Adrenal gland (tissue), 12 donors: Measurements from ENCODE around the gene MAD1L1. TPM values are rescaled to one million over a fixed set of nuclear protein-coding genes. Genes with fewer than 3 reads are reported as not detected.

ENCODE experiments used
- DNase-seq, 7 donors: peaks; one replicate each; pipeline ENCODE4 v3.0.0-alpha.2; 2019 to 2020
- H3K27ac ChIP-seq, 5 donors: fragments of 200-600 bp; sonication (generic) in 4 of 5; 1 replicate in 3 of 5; 2 replicates in 2 of 5; pipeline versions ENCODE4 v1.5.1 to v1.8.0; 2016 to 2020; ENCODE audit warnings: mild to moderate bottlenecking in 1 of 5
- H3K27me3 ChIP-seq: fragments of 200-600 bp; 2 replicates; pipeline ENCODE4 v1.8.0; 2021
- H3K36me3 ChIP-seq, 2 donors: fragments of 200-600 bp; replicated peaks in 1 of 2; 1 replicate in 1 of 2; 2 replicates in 1 of 2; pipeline versions ENCODE4 v1.5.1 to v1.8.0; 2018 to 2022
- H3K4me1 ChIP-seq, 2 donors: fragments of 200-600 bp; replicated peaks in 1 of 2; 1 replicate in 1 of 2; 2 replicates in 1 of 2; pipeline versions ENCODE4 v1.5.1 to v1.8.0; 2018 to 2021
- H3K4me3 ChIP-seq, 4 donors: fragments of 200-600 bp; sonication (generic) in 3 of 4; one replicate each; pipeline ENCODE4 v1.5.1; 2016 to 2018
- H3K9me3 ChIP-seq, 3 donors: fragments of 200-600 bp; sonication (generic) in 1 of 3; replicated peaks in 1 of 3; 1 replicate in 2 of 3; 2 replicates in 1 of 3; pipeline versions ENCODE4 v1.5.1 to v1.8.0; 2016 to 2021
- CTCF ChIP-seq, 6 experiments: fragments of 450-650 bp in 4 of 6; fragments of 200-600 bp in 2 of 6; sonication (generic) in 1 of 6; IDR thresholded peaks; 1 replicate in 5 of 6; 2 replicates in 1 of 6; pipeline versions ENCODE4 v1.5.1 to v1.8.0; 2016 to 2021; ENCODE audit warnings: antibody characterized with exemption in 6 of 6, mild to moderate bottlenecking in 2 of 6, moderate library complexity in 1 of 6
- POLR2A ChIP-seq, 2 donors: fragments of 450-650 bp; IDR thresholded peaks; one replicate each; pipeline ENCODE4 v1.6.1; 2017; ENCODE audit warnings: antibody characterized with exemption in 2 of 2, mild to moderate bottlenecking in 2 of 2, moderate library complexity in 1 of 2
- WGBS, 4 donors: extraction: QIAGEN DNeasy Blood & Tissue Kit in 2 of 4; methylation state at CpG; one replicate each; pipeline versions ENCODE4 v1.1.5 to v1.1.7; 2013 to 2017; 5-methylcytosine and 5-hydroxymethylcytosine counted together
- intact Hi-C, 2 donors: fragments of 100-400 bp; cut with DNase I; formaldehyde crosslinking; loops; one replicate each; pipeline versions ENCODE4 v1.14.1 to v1.15.0; 2022 to 2023
- polyA plus RNA-seq, 3 donors: library from polyadenylated mRNA; stranded (reverse); fragments of 200-250 nt in 2 of 3; fragments of 350-450 nt in 1 of 3; fragmentation: Illumina TruSeq in 1 of 3; extraction: RNeasy Lipid Tissue Mini Kit (QIAGEN cat#74804) in 1 of 3; gene quantifications; one replicate each; pipeline ENCODE4 v1.2.3, GENCODE V29; 2013 to 2014
- total RNA-seq, 9 donors: library from RNA; depleted of rRNA in 4 of 9; stranded (reverse); fragments of >200 nt in 4 of 9; fragments of 120-200 nt in 1 of 9; fragmentation: NEBNext Ultra II Directional in 1 of 9; extraction: Animal tissue kit (Norgen Biotek cat#: 25700) in 1 of 9; gene quantifications; one replicate each; pipeline versions ENCODE4 v1.1.0 to v1.2.4, GENCODE V29; 2013 to 2023
- donor health status: healthy with polysubstance abuse.
- donor health status: Bipolar disorder and iron deficiency.
- donor health status: DM: yes; HTN: yes; CAD: no.
- donor health status: DM: no; HTN: no; CAD: no.
- donor health status: DM: no; HTN: no; CAD: no.
- donor health status: DM: yes; HTN: yes; CAD: no.

The MAD1L1 gene
- total and polyA plus RNA-seq, 12 donors: 6.7 to 87.7 (median 28.9) TPM

- intact Hi-C loops: no loop called here
- no peak for DNase-seq
- 95 to 98% (median 96%) methylated on average over 7 of the region's 7 CpGs for WGBS, 4 donors
- Histone ChIP-seq H3K4me3 (no peak overlapping the region), H3K27me3 (no peaks in the 10 kb centered on the region), H3K4me1 (peaks cover 4 to 6% of the 10 kb centered on the region in 2 donors), H3K36me3 (no peaks in the 10 kb centered on the region), H3K9me3 (no peaks in the 10 kb centered on the region), H3K27ac (no peak overlapping the region)
- TF ChIP-seq POLR2A (IDR thresholded peaks at IDR 0.05): no peak
- TF ChIP-seq CTCF (IDR thresholded peaks at IDR 0.05): no peak
Measured at GRCh38 chr7:1922870-1923236, 309.9 kb downstream of the MAD1L1 start.

DNA sequence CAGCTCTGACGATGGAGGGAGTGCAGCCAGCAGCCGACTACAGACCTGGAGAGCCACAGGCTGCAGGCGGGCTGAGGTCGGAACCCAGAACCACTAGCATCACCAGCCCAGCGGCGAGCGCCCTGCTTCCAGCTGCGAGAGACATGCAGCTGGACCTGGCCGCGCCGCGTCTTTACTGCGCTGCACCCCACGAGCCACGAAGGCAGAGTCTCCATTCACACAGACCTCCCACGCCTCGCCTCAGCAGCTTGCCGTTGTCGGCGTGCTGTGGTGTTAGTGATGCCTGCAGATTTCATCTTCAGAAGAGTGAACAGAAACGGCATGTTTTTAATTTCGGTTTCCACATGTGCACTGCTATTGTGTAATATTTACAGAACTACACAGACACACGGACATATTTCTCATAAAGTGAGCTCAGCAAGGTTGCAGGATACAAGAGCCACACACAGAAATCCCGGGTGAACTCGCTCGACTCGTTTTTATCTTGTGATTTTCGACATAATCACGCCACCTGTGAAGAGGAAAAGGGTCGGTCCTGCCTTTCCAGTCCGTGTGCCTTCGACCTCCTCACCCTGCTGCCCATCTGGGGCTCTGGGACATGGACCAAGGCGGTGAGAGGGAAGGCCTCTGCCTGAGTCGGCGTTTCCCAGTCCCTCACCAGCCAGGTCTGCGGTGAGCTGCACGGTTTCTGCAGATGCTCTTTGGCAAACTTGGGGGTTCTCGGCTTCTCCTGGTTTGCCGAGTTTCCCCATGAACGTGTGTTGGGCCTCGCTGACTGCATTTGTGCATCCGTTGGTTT lies 310.5 kb downstream of the MAD1L1 start:
- 85 to 90% (median 87%) methylated on average over 34 to 42 of the region's 42 CpGs for WGBS, 4 donors
- no peak overlapping the region for H3K27ac ChIP-seq
- no peaks in the 10 kb centered on the region for H3K9me3 ChIP-seq
- H3K4me3 ChIP-seq: no peak overlapping the region
- peak in 1 of 7 donors; percentile 65 for DNase-seq
- no peaks in the 10 kb centered on the region for H3K27me3 ChIP-seq
- peaks cover 4 to 6% of the 10 kb centered on the region in 2 donors for H3K4me1 ChIP-seq
- H3K36me3 ChIP-seq: no peaks in the 10 kb centered on the region
- TF ChIP-seq CTCF (IDR thresholded peaks at IDR 0.05): no peak
- TF ChIP-seq POLR2A (IDR thresholded peaks at IDR 0.05): no peak
- intact Hi-C loops: no loop called here

- H3K9me3 ChIP-seq: no peaks in the 10 kb centered on the region
- no peak for DNase-seq
- no peaks in the 10 kb centered on the region for H3K27me3 ChIP-seq
- TF ChIP-seq CTCF (IDR thresholded peaks at IDR 0.05): no peak
- TF ChIP-seq POLR2A (IDR thresholded peaks at IDR 0.05): no peak
- intact Hi-C loops: no loop called here
- no peaks in the 10 kb centered on the region for H3K36me3 ChIP-seq
- no peak overlapping the region for H3K4me3 ChIP-seq
- H3K27ac ChIP-seq: no peak overlapping the region
- H3K4me1 ChIP-seq: peaks cover 4 to 6% of the 10 kb centered on the region in 2 donors
- WGBS, 4 donors: 82 to 89% (median 87%) methylated on average over 16 of the region's 16 CpGs
Measured at GRCh38 chr7:1920881-1921280, 311.9 kb downstream of the MAD1L1 start.

DNA sequence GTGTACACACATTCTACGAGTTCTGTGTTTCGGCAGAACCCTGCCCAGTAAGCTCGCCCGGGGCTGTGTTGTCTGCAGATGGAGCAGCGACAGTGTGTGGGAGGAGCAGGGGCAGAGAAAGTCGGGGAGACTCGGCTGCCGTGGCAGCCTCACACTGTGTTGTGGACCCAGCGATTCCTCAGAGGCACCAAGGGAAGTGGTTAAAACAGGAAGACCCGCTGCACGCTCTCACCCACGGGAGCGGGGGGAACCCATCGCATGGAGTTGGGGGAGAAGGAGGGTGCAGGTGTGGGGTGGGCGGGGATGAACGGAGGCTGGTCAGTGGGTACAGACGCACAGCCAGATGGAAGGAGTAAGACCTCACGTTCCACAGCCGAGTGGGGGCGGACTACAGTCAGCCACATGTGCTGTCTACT lies 312.5 kb downstream of the MAD1L1 start:
- WGBS, 4 donors: 65 to 93% (median 68%) methylated on average over 16 to 20 of the region's 20 CpGs
- peak overlapping the region in 1 of 5 donors; percentile 40 for H3K27ac ChIP-seq
- H3K27me3 ChIP-seq: no peaks in the 10 kb centered on the region
- H3K36me3 ChIP-seq: no peaks in the 10 kb centered on the region
- peak in 1 of 7 donors; percentile 7 for DNase-seq
- TF ChIP-seq CTCF (IDR thresholded peaks at IDR 0.05): no peak
- TF ChIP-seq POLR2A (IDR thresholded peaks at IDR 0.05): no peak
- peak overlapping the region in 1 of 4 donors; percentile 36 for H3K4me3 ChIP-seq
- intact Hi-C loops: no loop called here
- no peaks in the 10 kb centered on the region for H3K9me3 ChIP-seq
- peaks cover 4 to 6% of the 10 kb centered on the region in 2 donors for H3K4me1 ChIP-seq
